GM12875 (cell line): Measurements from ENCODE around the gene PRKCSH.

Experiments
- H3K4me3 ChIP-seq: one replicate; pipeline ENCODE4 v1.5.1; 2011; ENCODE audit warnings: low read depth, low read length, control low read depth
- CTCF ChIP-seq: IDR thresholded peaks from 2 replicates; pipeline ENCODE4 v1.5.1; 2011; ENCODE audit warnings: low read depth, mild to moderate bottlenecking, control low read depth, inconsistent platforms, low read length, moderate library complexity, borderline replicate concordance; ENCODE audit not compliant: insufficient read depth

PRKCSH gene

GRCh38 chr19:11414544-11414943, 20.9 kb upstream of the PRKCSH start:
- no peak overlapping the region for H3K4me3 ChIP-seq
- no peak for TF ChIP-seq CTCF

DNA sequence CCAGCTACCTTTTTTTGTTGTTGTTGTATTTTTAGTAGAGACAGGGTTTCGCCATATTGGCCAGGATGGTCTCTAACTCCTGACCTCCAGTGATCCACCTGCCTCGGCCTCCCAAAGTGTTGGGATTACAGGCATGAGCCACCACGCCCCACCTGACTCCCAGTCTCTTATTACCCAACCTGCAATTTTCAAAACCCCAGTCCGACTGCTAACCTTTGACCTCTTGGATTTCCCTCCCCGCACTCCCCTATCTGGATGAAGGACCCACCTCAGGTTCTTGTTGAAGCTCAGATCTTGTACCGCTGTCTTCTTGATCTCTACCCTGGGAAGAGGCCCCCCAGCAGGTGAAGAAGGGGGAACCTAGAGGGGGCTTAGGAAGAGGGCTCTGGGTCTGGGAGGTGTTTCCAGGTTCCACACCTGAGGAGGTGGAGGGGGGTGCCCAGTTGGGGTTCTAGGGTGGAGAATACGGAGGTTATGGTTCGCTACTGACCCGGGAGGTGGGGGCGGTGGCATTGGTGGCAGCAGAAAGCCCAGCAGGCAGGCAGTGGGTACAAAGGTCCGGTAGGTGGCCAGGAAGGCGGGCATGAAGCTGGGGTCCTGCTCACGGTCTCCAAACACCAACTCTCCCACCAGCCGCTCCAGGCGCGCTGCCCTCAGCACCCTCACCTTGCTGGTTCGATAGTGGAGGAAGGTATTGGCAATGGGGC, 18.9 kb upstream of the PRKCSH start:
- H3K4me3 ChIP-seq = no peak overlapping the region
- no peak for TF ChIP-seq CTCF

DNA sequence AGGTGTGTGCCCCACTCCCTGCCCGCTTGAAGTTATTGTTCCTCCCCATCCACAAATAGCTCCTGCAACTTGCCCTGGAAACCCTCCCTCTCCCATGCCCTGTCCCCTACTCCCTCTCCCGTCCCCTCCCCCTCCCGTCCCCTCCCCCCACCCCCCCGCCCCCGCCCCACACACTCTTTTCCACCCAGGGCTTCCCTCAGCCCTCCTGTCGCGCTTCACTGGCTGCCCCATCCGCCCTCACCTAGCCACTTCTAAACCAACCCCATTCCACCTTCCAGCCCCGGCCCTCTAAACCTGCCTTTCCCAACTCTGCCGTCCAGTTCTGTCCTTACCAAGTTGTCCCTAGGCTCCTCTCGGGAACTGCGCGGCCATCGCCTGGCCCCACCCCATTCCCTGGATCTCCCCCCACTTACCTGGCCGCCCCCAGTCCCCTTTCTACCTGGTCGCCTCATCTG, 17.3 kb upstream of the PRKCSH start:
- no peak overlapping the region for H3K4me3 ChIP-seq
- TF ChIP-seq CTCF = no peak

DNA sequence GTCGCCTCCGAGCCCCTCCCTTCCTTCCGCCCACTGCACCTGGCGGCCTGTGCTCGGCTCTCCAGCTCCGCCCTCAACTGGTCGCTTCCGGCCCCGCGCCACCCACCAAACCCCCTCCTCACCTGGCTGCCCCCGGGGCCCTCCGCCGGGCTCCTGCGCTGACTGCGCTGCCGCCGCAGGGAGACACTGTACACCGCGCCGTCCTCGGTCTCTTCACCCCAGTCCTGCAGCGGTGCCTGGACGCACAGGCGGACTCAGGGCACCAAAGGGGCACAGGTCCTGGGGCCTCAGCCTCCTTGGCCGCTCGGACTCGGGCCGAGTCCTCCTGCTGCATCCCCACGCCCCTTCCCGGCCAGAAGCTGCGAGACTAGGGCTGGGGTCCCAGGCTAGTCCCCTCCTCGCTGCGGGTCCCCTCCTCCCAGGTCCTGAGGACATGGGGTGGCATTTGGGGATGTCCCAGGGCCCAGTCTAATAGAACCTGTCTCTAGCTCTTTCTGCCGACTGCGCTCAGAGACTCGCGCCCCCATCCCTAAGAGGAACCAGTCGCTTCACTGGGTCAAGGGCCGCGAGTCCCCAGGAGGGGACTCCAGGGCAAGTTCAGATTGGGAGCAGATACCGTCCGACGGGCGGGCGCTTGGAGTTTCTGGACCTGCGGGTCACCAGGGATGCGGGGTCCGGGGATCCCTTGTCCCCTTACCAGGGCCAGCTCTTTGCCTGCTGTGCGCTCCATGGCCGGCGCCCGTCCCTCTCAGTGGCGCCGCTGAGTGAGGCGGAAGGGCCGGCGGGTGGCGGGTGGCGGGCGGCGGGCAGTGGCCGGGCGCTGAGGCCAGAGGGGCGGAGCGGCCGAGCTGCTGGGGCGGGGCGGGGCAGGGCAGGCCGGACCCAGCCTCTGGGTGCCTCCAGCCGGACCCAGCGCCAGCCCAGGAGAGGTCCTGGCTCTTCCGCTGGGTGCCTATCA, 16.6 kb upstream of the PRKCSH start, which contains the start of gene RGL3:
Gene RGL3 (minus strand): TSS at position 766 of the 958 bp plus-strand sequence. CDS start 36 bp downstream, at position 730.
- H3K4me3 ChIP-seq = no peak within 1 kb of the TSS
- no peak for TF ChIP-seq CTCF

DNA sequence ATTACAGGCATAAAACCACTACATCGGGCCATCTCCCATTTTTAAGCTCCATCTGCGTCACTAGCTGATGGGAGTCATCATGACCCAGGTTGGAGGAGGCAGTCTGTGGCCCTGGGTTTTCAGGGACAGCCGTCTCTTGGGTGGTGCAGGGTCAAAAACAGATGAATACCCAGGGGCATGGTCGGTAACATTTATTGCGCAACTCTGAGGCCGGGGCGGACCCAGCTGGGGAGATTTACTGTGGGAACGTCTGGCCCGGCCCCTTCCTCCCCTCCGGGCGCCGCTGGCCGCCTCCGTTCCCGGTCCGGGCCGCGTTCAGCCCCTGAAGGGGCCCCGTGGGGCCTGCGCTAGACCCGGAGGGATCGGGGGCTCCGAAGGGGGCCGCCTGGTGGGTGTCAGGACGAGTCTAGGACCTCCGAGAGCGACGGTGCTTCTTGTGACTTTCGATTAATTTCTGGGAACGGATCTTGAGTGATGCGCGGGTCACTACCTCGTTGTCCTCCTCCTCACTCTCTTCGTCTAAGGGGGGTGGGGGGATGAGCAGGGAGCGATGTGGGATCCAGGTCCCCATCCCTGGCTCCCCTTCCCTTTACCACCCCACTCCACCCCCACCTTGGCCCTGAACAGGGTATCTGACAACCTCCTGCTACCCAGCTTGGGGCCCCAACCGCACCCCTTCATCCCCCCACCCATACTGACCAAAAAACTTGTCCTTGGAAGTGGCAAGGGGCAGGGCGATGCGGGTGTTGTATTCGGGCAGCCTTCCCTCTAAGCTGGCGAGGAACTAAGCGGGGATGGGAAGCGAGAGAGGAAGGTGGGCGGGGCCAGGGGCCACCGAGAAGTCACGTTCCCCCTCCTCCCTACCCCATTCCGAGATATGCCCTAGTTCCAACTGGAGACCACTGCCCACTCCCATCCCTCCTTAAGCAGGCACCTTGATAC, 14.7 kb upstream of the PRKCSH start:
- H3K4me3 ChIP-seq = no peak overlapping the region
- TF ChIP-seq CTCF = no peak

GRCh38 chr19:11421371-11422098, 13.9 kb upstream of the PRKCSH start:
- peak overlapping the region; percentile 39 for H3K4me3 ChIP-seq
- no peak for TF ChIP-seq CTCF
